Measurements from ENCODE around the gene FOXS1. TPM values are rescaled to one million over a fixed set of nuclear protein-coding genes. Genes with fewer than 3 reads are reported as not detected.

The FOXS1 gene
- total RNA-seq, 1 donor from 2014 or later = not detected

GRCh38 chr20:31797364-31797763, 48.0 kb downstream of the FOXS1 start:
- no peak for DNase-seq (ENCODE audit: low read depth, low spot score)

Other genes starting within 250 kb of the FOXS1 start
- gene ID1, start 240.3 kb downstream of the FOXS1 start, total RNA-seq = 180 and 213 TPM in 2 replicates
- gene COX4I2, start 207.7 kb downstream of the FOXS1 start, total RNA-seq = not detected in 2 replicates
- gene BCL2L1, start 122.7 kb downstream of the FOXS1 start, total RNA-seq = 81.2 and 97.4 TPM in 2 replicates
- 39.3 and 82.0 TPM in 2 replicates for gene TPX2, start 106.3 kb downstream of the FOXS1 start, total RNA-seq
- gene MYLK2, start 26.2 kb downstream of the FOXS1 start, total RNA-seq = 0.11 and 0.40 TPM in 2 replicates
- not detected in 2 replicates for gene DUSP15, start 24.9 kb upstream of the FOXS1 start, total RNA-seq
- gene TTLL9, start 25.0 kb upstream of the FOXS1 start, total RNA-seq = 0.04 and 0.07 TPM in 2 replicates
- gene PDRG1, start 106.4 kb upstream of the FOXS1 start, total RNA-seq = 5.7 and 6.2 TPM in 2 replicates
- gene XKR7, start 122.5 kb upstream of the FOXS1 start, total RNA-seq = not detected in 2 replicates
- gene CCM2L, start 164.8 kb upstream of the FOXS1 start, total RNA-seq = 6.4 and 10.3 TPM in 2 replicates
- not detected in 2 replicates for gene HCK, start 206.6 kb upstream of the FOXS1 start, total RNA-seq